AG04449 (cell line): ENCODE results near the gene ANKIB1.
A peak's percentile ranks its signal among the peaks of the same experiment; 100 is the strongest.

ENCODE experiments used
- CTCF ChIA-PET: fragments of 350-600 bp; formaldehyde crosslinking; extraction: SDS; loops from one replicate; lab custom pipeline; 2021; ENCODE audit warnings: antibody characterized with exemption; lab: Yijun Ruan, JAX
- POLR2A ChIA-PET: fragments of 400-600, 350-600 bp; formaldehyde crosslinking; extraction: SDS; loops from one replicate; lab custom pipeline; 2020; ENCODE audit warnings: antibody characterized with exemption, inconsistent platforms; lab: Yijun Ruan, JAX
- DNase-seq: peaks from one replicate; pipeline ENCODE4 v3.0.0-alpha.2; 2010; ENCODE audit warnings: low read depth, low spot score
- H3K4me3 ChIP-seq: 2 replicates; pipeline ENCODE4 v1.5.1; 2011; ENCODE audit warnings: low read depth, mild to moderate bottlenecking, control low read depth, low read length
- CTCF ChIP-seq: IDR thresholded peaks from one replicate; pipeline ENCODE4 v1.5.1; 2011; ENCODE audit warnings: mild to moderate bottlenecking, moderate library complexity, low read length, control low read depth, inconsistent platforms; ENCODE audit not compliant: insufficient read depth; ENCODE audit errors: missing control alignments

Gene ANKIB1

DNA sequence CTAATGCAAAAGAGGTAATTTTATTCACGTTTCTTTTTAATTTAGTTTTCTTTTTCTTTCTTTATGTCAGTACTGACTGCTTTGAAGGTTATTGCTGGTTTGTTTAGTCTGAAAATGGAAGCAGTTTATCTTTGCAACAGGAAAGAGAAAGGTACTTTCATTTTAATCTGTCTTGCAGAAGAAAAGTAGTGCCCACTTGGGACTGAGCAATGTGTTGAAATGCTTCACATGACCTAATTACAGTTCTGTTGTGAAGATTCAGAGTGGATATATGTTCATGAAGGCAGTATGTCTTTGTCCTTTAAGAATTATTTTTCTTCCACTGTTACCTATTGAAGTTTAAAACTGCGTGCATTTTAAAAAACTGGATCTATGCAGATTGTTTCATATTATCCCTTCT, 80.1 kb downstream of the ANKIB1 start:
- CTCF ChIA-PET = no interaction called here
- DNase-seq = no peak

DNA sequence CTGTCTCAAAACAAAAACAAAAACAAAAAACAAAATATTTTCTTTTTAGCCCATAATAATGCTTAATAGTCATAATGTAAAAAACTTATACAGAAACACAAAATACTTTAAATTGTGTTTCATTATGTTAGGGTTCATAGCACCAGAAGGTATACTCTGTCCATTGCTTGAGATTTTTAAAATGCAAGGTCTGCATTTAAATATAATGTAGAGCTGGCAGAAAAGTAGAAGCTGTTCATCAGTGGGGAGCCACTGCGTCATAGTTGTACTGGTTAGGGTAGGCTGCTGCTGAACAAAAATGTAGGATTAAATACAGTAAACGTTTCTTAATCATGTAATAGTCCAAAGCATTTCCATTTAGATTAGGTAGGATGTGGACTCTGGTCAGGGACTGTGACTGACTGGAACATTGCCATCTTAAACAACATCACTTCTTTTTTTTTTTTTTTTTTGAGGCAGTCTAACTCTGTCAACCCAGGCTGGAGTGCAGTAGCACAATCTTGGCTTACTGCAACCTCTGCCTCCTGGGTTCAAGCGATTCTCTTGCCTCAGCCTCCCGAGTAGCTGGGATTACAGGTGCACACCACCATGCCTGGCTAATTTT, 85.2 kb downstream of the ANKIB1 start:
- DNase-seq = no peak
- H3K4me3 ChIP-seq = no peak overlapping the region
- ChIA-PET POLR2A (no interaction called here), CTCF (no interaction called here)
- TF ChIP-seq CTCF = no peak

More for the DNA sequence above, 80.1 kb downstream of the ANKIB1 start:
- POLR2A ChIA-PET = no interaction called here
- TF ChIP-seq CTCF = no peak
- H3K4me3 ChIP-seq = no peak overlapping the region

DNA sequence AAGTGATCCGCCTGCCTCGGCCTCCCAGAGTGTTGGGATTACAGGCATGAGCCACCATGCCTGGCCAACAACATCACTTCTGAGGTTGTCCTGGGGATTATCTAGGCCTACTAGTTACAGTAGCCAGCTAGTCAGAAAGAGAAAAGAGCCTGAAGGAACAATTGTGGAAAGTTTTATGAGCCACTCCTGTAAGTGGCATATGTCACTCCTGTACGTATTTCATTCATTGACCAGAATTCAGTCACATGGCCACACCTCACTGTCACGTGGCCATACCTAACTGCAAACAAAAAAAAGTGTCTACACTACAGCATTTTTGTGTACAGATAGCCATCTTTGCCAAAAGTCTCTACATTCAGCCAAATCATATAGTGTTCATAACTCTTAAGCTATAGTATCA, 85.7 kb downstream of the ANKIB1 start:
- no peak for DNase-seq
- ChIA-PET CTCF (no interaction called here), POLR2A (no interaction called here)
- H3K4me3 ChIP-seq = no peak overlapping the region
- TF ChIP-seq CTCF = no peak

- ChIA-PET POLR2A (no interaction called here), CTCF (no interaction called here)
- H3K4me3 ChIP-seq = no peak overlapping the region
- no peak for TF ChIP-seq CTCF
- DNase-seq = no peak
These were observed 87.0 kb downstream of the ANKIB1 start for GRCh38 chr7:92332782-92333181.

DNA sequence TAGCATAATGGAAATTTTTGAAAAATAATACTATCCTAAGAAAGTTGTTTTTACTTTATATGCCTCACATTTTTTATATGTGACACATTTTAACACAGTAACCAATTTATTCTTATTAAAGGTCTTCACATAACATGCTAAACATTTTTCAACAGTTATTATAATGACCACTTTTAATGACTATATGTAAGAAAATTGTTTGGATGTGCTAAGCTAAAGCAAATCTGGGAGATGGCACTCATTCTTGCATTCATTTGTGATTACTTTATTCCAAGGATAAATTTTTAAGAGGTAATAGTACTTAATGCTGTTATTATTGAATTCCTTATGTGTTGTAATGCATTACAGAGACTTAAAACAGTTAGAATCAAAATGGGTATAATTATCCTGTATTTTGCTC, 88.1 kb downstream of the ANKIB1 start:
- TF ChIP-seq CTCF = no peak
- ChIA-PET POLR2A (no interaction called here), CTCF (no interaction called here)
- no peak overlapping the region for H3K4me3 ChIP-seq
- peak; percentile 10 for DNase-seq

DNA sequence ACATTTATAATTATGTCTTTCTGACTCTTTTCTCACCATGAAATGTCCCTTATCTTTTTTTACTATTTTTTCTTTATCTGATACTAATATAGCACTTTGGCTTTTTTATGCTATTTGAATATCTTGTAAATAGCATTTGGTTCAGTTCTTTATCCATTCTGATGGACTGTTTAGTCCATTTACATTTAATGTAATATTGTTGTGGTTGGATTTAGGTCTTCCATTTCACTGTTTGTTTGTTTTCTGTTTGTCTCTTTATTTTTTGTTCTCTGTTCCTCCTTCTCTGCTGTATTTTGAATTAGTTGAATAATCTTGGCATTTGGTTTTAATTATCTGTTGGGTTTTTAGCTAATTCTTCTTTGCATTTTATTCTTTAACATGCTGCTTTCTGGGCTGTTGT, 89.8 kb downstream of the ANKIB1 start:
- H3K4me3 ChIP-seq = no peak overlapping the region
- no peak for DNase-seq
- ChIA-PET POLR2A (no interaction called here), CTCF (no interaction called here)
- no peak for TF ChIP-seq CTCF
